ENCODE measurements around the gene BTK. TPM values are rescaled to one million over a fixed set of nuclear protein-coding genes. Genes with fewer than 3 reads are reported as not detected.

BTK gene
- total and polyA plus RNA-seq, 9 of the 15 experiments (the other 6 are each of a cell fraction or from before 2014, with no cell fraction given) = 14.9 to 93.4 (median 65.2) TPM

GRCh38 chrX:101430457-101431078 is 44.6 kb upstream of the BTK start (continued):
- peak; percentile 33; the same call in 1 of the 2 replicates for TF ChIP-seq HMBOX1 (IDR thresholded peaks at IDR 0.05)

DNA sequence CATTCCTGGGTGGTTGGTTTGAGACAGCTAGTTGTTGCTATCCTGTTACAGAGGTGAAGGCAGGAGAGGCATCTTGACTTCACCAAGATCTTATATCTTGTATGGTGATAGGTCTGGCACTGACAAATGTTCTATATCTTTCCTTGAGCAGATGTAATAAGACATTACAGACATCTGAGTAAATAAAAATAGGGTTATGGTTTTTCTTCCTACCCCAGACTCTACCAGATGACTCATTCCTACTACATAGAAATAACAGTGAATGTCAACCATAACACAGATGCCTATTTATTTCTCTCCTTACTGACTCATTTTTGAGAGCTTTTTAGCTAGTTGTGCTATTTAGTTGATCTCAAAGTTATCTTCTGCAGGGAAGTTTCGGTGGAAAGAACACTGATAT is 43.9 kb upstream of the BTK start:
- no peak overlapping the region for H3K4me2 ChIP-seq (ENCODE audit: insufficient read depth, low read length)
- CTCF ChIA-PET (ENCODE audit: low intra/inter-chr PET ratio) = no interaction called here
- no peak overlapping the region for H2AFZ ChIP-seq (ENCODE audit: low read depth, low read length)
- in situ Hi-C loops (cut with MboI) = no loop called here
- H4K20me1 ChIP-seq (replicated peaks; ENCODE audit: control insufficient read depth, insufficient read depth, low read length) = no peaks in the 10 kb centered on the region
- DNase-seq (ENCODE audit: extremely low read depth in 1 of 4, low spot score in 3 of 4) = no peak
- intact Hi-C loops (cut with micrococcal nuclease) = no loop called here
- 0% methylated on average over 1 of the region's 1 CpG for WGBS (ENCODE audit: insufficient coverage, low coverage, missing lambda C conversion rate)
- no peaks in the 10 kb centered on the region for H3K36me3 ChIP-seq (ENCODE audit: control insufficient read depth, insufficient read depth, low read length)
- no peak overlapping the region for H3K9ac ChIP-seq (ENCODE audit: insufficient read depth in 1 of 2, low read depth in 2 of 2, low read length in 2 of 2)
- H3K4me3 ChIP-seq = no peak overlapping the region
- FAIRE-seq = no peak
- H3K4me1 ChIP-seq (replicated peaks in 1 of 2; ENCODE audit: control insufficient read depth in 2 of 2, insufficient read depth in 2 of 2, low read length in 2 of 2) = no peaks in the 10 kb centered on the region
- ATAC-seq = no peak
- POLR2A ChIA-PET = no interaction called here
- no TSS peak for BruUV-seq (replicated peaks)
- no peaks in the 10 kb centered on the region for H3K9me1 ChIP-seq (ENCODE audit: control insufficient read depth, insufficient read depth, low read length)
- H3K27me3 ChIP-seq (ENCODE audit: control insufficient read depth in 2 of 2, insufficient read depth in 2 of 2, low read length in 2 of 2) = no peaks in the 10 kb centered on the region
- no peak overlapping the region for H3K27ac ChIP-seq (ENCODE audit: extremely low read depth, low read depth, low read length)
- no peaks in the 10 kb centered on the region; the same call in 1 of the 2 replicates for H3K9me3 ChIP-seq (replicated peaks; ENCODE audit: control insufficient read depth, insufficient read depth, low read depth, low read length)
- H3K79me2 ChIP-seq (ENCODE audit: control insufficient read depth, insufficient read depth, low read length) = no peaks in the 10 kb centered on the region
- TF ChIP-seq PTTG1 (tag; IDR thresholded peaks at IDR 0.05; ENCODE audit: low read depth) = no peak
- TF ChIP-seq ZBTB8A (IDR thresholded peaks at IDR 0.05; ENCODE audit: partially characterized antibody) = no peak
- TF ChIP-seq ZNF395 (CRISPR knock-in tag; IDR thresholded peaks at IDR 0.05) = no peak
- no peak for TF ChIP-seq LEF1 (IDR thresholded peaks at IDR 0.05)
- TF ChIP-seq TFAM (CRISPR knock-in tag; conservative IDR thresholded peaks at IDR 0.05) = no peak
- TF ChIP-seq EZH2 (IDR thresholded peaks at IDR 0.05; ENCODE audit: borderline replicate concordance, low read depth, low read length) = no peak
- TF ChIP-seq RFX7 (CRISPR knock-in tag; IDR thresholded peaks at IDR 0.05) = no peak
- no peak for TF ChIP-seq ZBTB40 (IDR thresholded peaks at IDR 0.05)
- TF ChIP-seq ZBTB40 (CRISPR knock-in tag; IDR thresholded peaks at IDR 0.05) = no peak
